ENCODE data around the gene LCOR. TPM values are rescaled to one million over a fixed set of nuclear protein-coding genes. Genes with fewer than 3 reads are reported as not detected.
"Not testable (repeated sequence)": the region's sequence is repeated elsewhere in the genome, so short reads cannot be mapped to it uniquely, and the experiment has no call there.

Gene LCOR
- total RNA-seq, 1 donor from 2014 or later = 35.3 TPM

- Mint-ChIP-seq H3K4me3 (no peak overlapping the region), H3K9me3 (peaks cover 6% of the 10 kb centered on the region), H3K27me3 (ENCODE audit: insufficient read depth, low read depth) (peaks cover 4% of the 10 kb centered on the region), H3K4me1 (peaks cover 15% of the 10 kb centered on the region), H3K27ac (no peak overlapping the region), H3K36me3 (peaks cover 23% of the 10 kb centered on the region)
- no peaks in the 10 kb centered on the region for H3K9me3 ChIP-seq (ENCODE audit: low read depth)
- DNase-seq (ENCODE audit: low spot score) = no peak
- TF ChIP-seq EZH2 (IDR thresholded peaks at IDR 0.05) = no peak
- TF ChIP-seq EZH2phosphoT487 (IDR thresholded peaks at IDR 0.05) = no peak
- TF ChIP-seq, protein P1, sequence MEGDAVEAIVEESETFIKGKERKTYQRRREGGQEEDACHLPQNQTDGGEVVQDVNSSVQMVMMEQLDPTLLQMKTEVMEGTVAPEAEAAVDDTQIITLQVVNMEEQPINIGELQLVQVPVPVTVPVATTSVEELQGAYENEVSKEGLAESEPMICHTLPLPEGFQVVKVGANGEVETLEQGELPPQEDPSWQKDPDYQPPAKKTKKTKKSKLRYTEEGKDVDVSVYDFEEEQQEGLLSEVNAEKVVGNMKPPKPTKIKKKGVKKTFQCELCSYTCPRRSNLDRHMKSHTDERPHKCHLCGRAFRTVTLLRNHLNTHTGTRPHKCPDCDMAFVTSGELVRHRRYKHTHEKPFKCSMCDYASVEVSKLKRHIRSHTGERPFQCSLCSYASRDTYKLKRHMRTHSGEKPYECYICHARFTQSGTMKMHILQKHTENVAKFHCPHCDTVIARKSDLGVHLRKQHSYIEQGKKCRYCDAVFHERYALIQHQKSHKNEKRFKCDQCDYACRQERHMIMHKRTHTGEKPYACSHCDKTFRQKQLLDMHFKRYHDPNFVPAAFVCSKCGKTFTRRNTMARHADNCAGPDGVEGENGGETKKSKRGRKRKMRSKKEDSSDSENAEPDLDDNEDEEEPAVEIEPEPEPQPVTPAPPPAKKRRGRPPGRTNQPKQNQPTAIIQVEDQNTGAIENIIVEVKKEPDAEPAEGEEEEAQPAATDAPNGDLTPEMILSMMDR (IDR thresholded peaks at IDR 0.05) = no peak
- H3K4me3 ChIP-seq = no peak overlapping the region
- peaks cover 100% of the 10 kb centered on the region for H3K79me2 ChIP-seq (ENCODE audit: low read depth)
- no peak overlapping the region for H3K27ac ChIP-seq
- H4K20me1 ChIP-seq (ENCODE audit: low read depth) = peaks cover 82% of the 10 kb centered on the region
- H2AFZ ChIP-seq (replicated peaks) = no peak overlapping the region
- no peaks in the 10 kb centered on the region for H3K36me3 ChIP-seq
- H3F3A ChIP-seq (ENCODE audit: low read depth) = peaks cover 18% of the 10 kb centered on the region
- no peak overlapping the region for H3K9ac ChIP-seq
- no peaks in the 10 kb centered on the region for H3K27me3 ChIP-seq
- no peak overlapping the region for H3K4me2 ChIP-seq
- peaks cover 10% of the 10 kb centered on the region for H3K4me1 ChIP-seq
Measured at GRCh38 chr10:96846926-96847325, 14.8 kb downstream of the LCOR start.

DNA sequence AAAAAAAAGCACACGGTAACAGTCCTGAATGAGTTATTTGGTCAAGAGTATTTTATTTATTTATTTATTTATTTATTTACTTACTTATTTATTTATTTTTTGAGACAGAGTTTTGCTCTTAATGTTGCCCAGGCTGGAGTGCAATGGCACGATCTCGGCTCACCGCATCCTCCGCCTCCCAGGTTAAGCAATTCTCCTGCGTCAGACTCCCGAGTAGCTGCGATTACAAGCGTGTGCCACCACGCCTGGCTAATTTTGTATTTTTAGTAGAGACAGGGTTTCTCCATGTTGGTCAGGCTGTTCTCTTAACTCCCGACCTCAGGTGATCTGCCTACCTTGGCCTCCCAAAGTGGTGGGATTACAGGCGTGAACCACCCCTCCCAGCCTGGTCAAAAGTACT is 15.3 kb downstream of the LCOR start:
- Mint-ChIP-seq H3K36me3 (peaks cover 23% of the 10 kb centered on the region), H3K4me1 (peaks cover 15% of the 10 kb centered on the region)
- H3K9ac ChIP-seq; H3K27ac Mint-ChIP-seq; H2AFZ ChIP-seq (replicated peaks); H3K4me3 Mint-ChIP-seq; H3K9me3 Mint-ChIP-seq; H3K27ac ChIP-seq; H3K9me3 ChIP-seq (ENCODE audit: low read depth); H3K4me1 ChIP-seq; H3K27me3 Mint-ChIP-seq (ENCODE audit: insufficient read depth, low read depth); H3K36me3 ChIP-seq; H3K4me3 ChIP-seq; DNase-seq (ENCODE audit: low spot score); H3K27me3 ChIP-seq; H3K4me2 ChIP-seq: not testable (repeated sequence)
- Histone ChIP-seq H3F3A (ENCODE audit: low read depth) (peaks cover 18% of the 10 kb centered on the region), H3K79me2 (ENCODE audit: low read depth) (peaks cover 100% of the 10 kb centered on the region), H4K20me1 (ENCODE audit: low read depth) (peaks cover 83% of the 10 kb centered on the region)

- peaks cover 4% of the 10 kb centered on the region for H3K27me3 Mint-ChIP-seq (ENCODE audit: insufficient read depth, low read depth)
- H3K79me2 ChIP-seq (ENCODE audit: low read depth) = peaks cover 100% of the 10 kb centered on the region
- peaks cover 13% of the 10 kb centered on the region for H3F3A ChIP-seq (ENCODE audit: low read depth)
- no peak for DNase-seq (ENCODE audit: low spot score)
- H3K4me3 Mint-ChIP-seq = no peak overlapping the region
- peaks cover 19% of the 10 kb centered on the region for H3K36me3 Mint-ChIP-seq
- H2AFZ ChIP-seq (replicated peaks) = no peak overlapping the region
- H3K4me1 Mint-ChIP-seq = peaks cover 6% of the 10 kb centered on the region
- TF ChIP-seq EZH2phosphoT487 (IDR thresholded peaks at IDR 0.05) = no peak
- TF ChIP-seq, protein P1 (IDR thresholded peaks at IDR 0.05) = no peak
- no peak for TF ChIP-seq EZH2 (IDR thresholded peaks at IDR 0.05)
- no peaks in the 10 kb centered on the region for H3K9me3 ChIP-seq (ENCODE audit: low read depth)
- no peak overlapping the region for H3K27ac Mint-ChIP-seq
- H3K4me2 ChIP-seq = no peak overlapping the region
- no peaks in the 10 kb centered on the region for H3K9me3 Mint-ChIP-seq
- H3K4me3 ChIP-seq = no peak overlapping the region
- no peaks in the 10 kb centered on the region for H3K36me3 ChIP-seq
- H3K27me3 ChIP-seq = no peaks in the 10 kb centered on the region
- H3K9ac ChIP-seq = no peak overlapping the region
- H4K20me1 ChIP-seq (ENCODE audit: low read depth) = peaks cover 78% of the 10 kb centered on the region
- no peak overlapping the region for H3K27ac ChIP-seq
- no peaks in the 10 kb centered on the region for H3K4me1 ChIP-seq
Measured at GRCh38 chr10:96850113-96850512, 18.0 kb downstream of the LCOR start.

- no peak overlapping the region for H3K4me2 ChIP-seq
- H3K9me3 ChIP-seq (ENCODE audit: low read depth) = no peaks in the 10 kb centered on the region
- H3K27me3 ChIP-seq = no peaks in the 10 kb centered on the region
- H3F3A ChIP-seq (ENCODE audit: low read depth) = peaks cover 17% of the 10 kb centered on the region
- H4K20me1 ChIP-seq (ENCODE audit: low read depth) = peaks cover 83% of the 10 kb centered on the region
- H3K4me1 ChIP-seq = no peaks in the 10 kb centered on the region
- TF ChIP-seq EZH2phosphoT487 (IDR thresholded peaks at IDR 0.05) (no peak), EZH2 (IDR thresholded peaks at IDR 0.05) (no peak)
- TF ChIP-seq, protein P1 (IDR thresholded peaks at IDR 0.05) = no peak
- Mint-ChIP-seq H3K27ac (no peak overlapping the region), H3K4me3 (no peak overlapping the region), H3K27me3 (ENCODE audit: insufficient read depth, low read depth) (peaks cover 4% of the 10 kb centered on the region), H3K36me3 (peaks cover 21% of the 10 kb centered on the region), H3K4me1 (peaks cover 6% of the 10 kb centered on the region), H3K9me3 (no peaks in the 10 kb centered on the region)
- DNase-seq (ENCODE audit: low spot score) = no peak
- H3K79me2 ChIP-seq (ENCODE audit: low read depth) = peaks cover 100% of the 10 kb centered on the region
- H3K4me3 ChIP-seq = no peak overlapping the region
- no peak overlapping the region for H3K9ac ChIP-seq
- no peak overlapping the region for H2AFZ ChIP-seq (replicated peaks)
- H3K27ac ChIP-seq = no peak overlapping the region
- H3K36me3 ChIP-seq = no peaks in the 10 kb centered on the region
Measured at GRCh38 chr10:96850825-96851224, 18.7 kb downstream of the LCOR start.

Data from neural progenitor cell (in vitro differentiated cells).